HTR-8/SVneo (cell line): ENCODE measurements around the gene HACD1.
"Not testable (repeated sequence)": the region's sequence is repeated elsewhere in the genome, so short reads cannot be mapped to it uniquely, and the experiment has no call there.

Experiments
- DNase-seq: peaks from one replicate; pipeline ENCODE4 v3.0.0; 2011; ENCODE audit warnings: low spot score, mixed read lengths; ENCODE audit not compliant: insufficient read length
- FAIRE-seq: peaks from 2 replicates; lab custom pipeline; 2011; peaks lifted over from hg19 to GRCh38; lab: Jason Lieb, UNC

The HACD1 gene

GRCh38 chr10:17587321-17587720 lies 29.9 kb downstream of the HACD1 start:
- DNase-seq, FAIRE-seq: not testable (repeated sequence)

- FAIRE-seq (no peak), DNase-seq (no peak)
Observed at GRCh38 chr10:17586821-17587234, 30.3 kb downstream of the HACD1 start.

- no peak for FAIRE-seq
- DNase-seq: no peak
Observed at GRCh38 chr10:17585016-17585415, 32.2 kb downstream of the HACD1 start.

GRCh38 chr10:17580885-17581284 lies 36.3 kb downstream of the HACD1 start:
- DNase-seq: no peak
- no peak for FAIRE-seq

- DNase-seq: no peak
- FAIRE-seq: no peak
Observed at GRCh38 chr10:17578603-17579002, 38.6 kb downstream of the HACD1 start.

- FAIRE-seq (no peak), DNase-seq (no peak)
Observed at GRCh38 chr10:17576768-17577167, 40.4 kb downstream of the HACD1 start.

GRCh38 chr10:17564911-17565310 lies 52.3 kb downstream of the HACD1 start:
- no peak for DNase-seq

GRCh38 chr10:17563452-17563851 lies 53.7 kb downstream of the HACD1 start:
- FAIRE-seq (no peak), DNase-seq (no peak)

More at GRCh38 chr10:17564911-17565310, 52.3 kb downstream of the HACD1 start:
- FAIRE-seq: no peak

GRCh38 chr10:17562614-17563013 lies 54.6 kb downstream of the HACD1 start:
- peak; percentile 15 for DNase-seq

GRCh38 chr10:17561111-17561510 lies 56.1 kb downstream of the HACD1 start:
- FAIRE-seq (no peak), DNase-seq (no peak)

More at GRCh38 chr10:17562614-17563013, 54.6 kb downstream of the HACD1 start:
- no peak for FAIRE-seq

GRCh38 chr10:17557459-17557858 lies 59.7 kb downstream of the HACD1 start:
- DNase-seq (no peak), FAIRE-seq (no peak)

GRCh38 chr10:17548770-17549169 lies 68.4 kb downstream of the HACD1 start:
- DNase-seq: no peak
- no peak for FAIRE-seq

- no peak for FAIRE-seq
Observed at GRCh38 chr10:17548162-17548561, 69.0 kb downstream of the HACD1 start.

GRCh38 chr10:17547060-17547459 lies 70.1 kb downstream of the HACD1 start:
- no peak for FAIRE-seq

More at GRCh38 chr10:17548162-17548561, 69.0 kb downstream of the HACD1 start:
- no peak for DNase-seq

GRCh38 chr10:17544465-17544864 lies 72.7 kb downstream of the HACD1 start:
- FAIRE-seq: no peak
- no peak for DNase-seq

More at GRCh38 chr10:17547060-17547459, 70.1 kb downstream of the HACD1 start:
- DNase-seq: no peak
